B cell (primary cell): Measurements from ENCODE around the gene CORO2B. TPM values are rescaled to one million over a fixed set of nuclear protein-coding genes. Genes with fewer than 3 reads are reported as not detected.

ENCODE experiments used
- ATAC-seq: fragments of 200-7000 bp; cut with Tn5 transposase; one replicate; pipeline ENCODE4 v1.10.0; 2021; ENCODE audit warnings: low read depth, mild to moderate bottlenecking, moderate number of reproducible peaks, moderate library complexity
- CTCF ChIA-PET: fragments of 350-600 bp; sonication (Branson Sonifier 250); formaldehyde crosslinking; loops from one replicate; lab custom pipeline; 2021; ENCODE audit warnings: antibody characterized with exemption, inconsistent platforms; lab: Charles Lee
- POLR2A ChIA-PET: fragments of 350-600 bp; sonication (Branson Sonifier 250); formaldehyde crosslinking; loops from one replicate; lab custom pipeline; 2021; ENCODE audit warnings: antibody characterized with exemption; lab: Charles Lee
- DNase-seq: peaks from one replicate; pipeline ENCODE4 v3.0.0; 2013
- H2AFZ ChIP-seq: 2 replicates; pipeline ENCODE4 v1.6.1; 2012; ENCODE audit warnings: mild to moderate bottlenecking, low read depth, low read length; ENCODE audit not compliant: insufficient read depth, poor library complexity, severe bottlenecking
- H3K27ac ChIP-seq, 2 donors: 1 replicate in 1 of 2; 2 replicates in 1 of 2; pipeline ENCODE4 v1.5.1; 2012 to 2013; ENCODE audit warnings: low read length in 2 of 2, mild to moderate bottlenecking in 2 of 2, moderate library complexity in 1 of 2
- H3K27me3 ChIP-seq, 4 experiments: fragments of 200-600 bp in 1 of 4; sonication (generic) in 1 of 4; replicated peaks in 1 of 4; 1 replicate in 2 of 4; 2 replicates in 2 of 4; pipeline versions ENCODE4 v1.6.1 to v1.7.0; 2013 to 2016; ENCODE audit warnings: low read length in 3 of 4, mild to moderate bottlenecking in 2 of 4, mixed read lengths in 1 of 4, moderate library complexity in 1 of 4; ENCODE audit not compliant: insufficient read depth in 4 of 4, control insufficient read depth in 3 of 4; ENCODE audit errors: control extremely low read depth in 1 of 4
- H3K36me3 ChIP-seq, 2 experiments: replicated peaks in 1 of 2; 1 replicate in 1 of 2; 2 replicates in 1 of 2; pipeline versions ENCODE4 v1.6.1 to v1.7.1; 2013; ENCODE audit warnings: low read length in 1 of 2; ENCODE audit not compliant: insufficient read depth in 2 of 2, control insufficient read depth in 1 of 2; ENCODE audit errors: control extremely low read depth in 1 of 2, extremely low read depth in 1 of 2
- H3K4me1 ChIP-seq, 2 donors: fragments of 200-600 bp in 1 of 2; sonication (generic) in 1 of 2; 1 replicate in 1 of 2; 2 replicates in 1 of 2; pipeline versions ENCODE4 v1.5.1 to v1.6.1; 2013 to 2017; ENCODE audit warnings: low read length in 2 of 2; ENCODE audit not compliant: control insufficient read depth in 2 of 2, insufficient read depth in 2 of 2
- H3K4me2 ChIP-seq: replicated peaks from 2 replicates; pipeline ENCODE3; 2012; ENCODE audit warnings: mild to moderate bottlenecking, low read depth, low read length; ENCODE audit not compliant: poor library complexity, severe bottlenecking
- H3K4me3 ChIP-seq, 5 experiments: fragments of 200-600 bp in 1 of 5; sonication (generic) in 1 of 5; 1 replicate in 3 of 5; 2 replicates in 2 of 5; pipeline versions ENCODE4 v1.5.1 to v1.7.0; 2011 to 2016; ENCODE audit warnings: low read length in 4 of 5, mild to moderate bottlenecking in 4 of 5, low read depth in 2 of 5, control low read depth in 1 of 5, moderate library complexity in 1 of 5; ENCODE audit not compliant: insufficient read depth in 1 of 5; ENCODE audit errors: control extremely low read depth in 1 of 5, extremely low read depth in 1 of 5
- H3K79me2 ChIP-seq: fragments of 200-600 bp; sonication (generic); one replicate; pipeline ENCODE4 v1.6.0; 2016; ENCODE audit warnings: low read length; ENCODE audit not compliant: control insufficient read depth, insufficient read depth
- H3K9ac ChIP-seq: fragments of 200-600 bp; sonication (generic); 2 replicates; pipeline ENCODE4 v1.6.1; 2017; ENCODE audit warnings: mild to moderate bottlenecking, low read length, moderate library complexity
- H3K9me3 ChIP-seq, 3 donors: one replicate each; pipeline versions ENCODE4 v1.6.1 to v1.7.1; 2013; ENCODE audit warnings: low read length in 2 of 3; ENCODE audit not compliant: control insufficient read depth in 2 of 3, insufficient read depth in 1 of 3; ENCODE audit errors: control extremely low read depth in 1 of 3
- H4K20me1 ChIP-seq: 2 replicates; pipeline ENCODE4 v1.6.0; 2012; ENCODE audit warnings: mild to moderate bottlenecking, low read length; ENCODE audit not compliant: insufficient read depth, control insufficient read depth, poor library complexity, severe bottlenecking
- H3K27ac Mint-ChIP-seq: one replicate; pipeline ENCODE4 v1.8.0; 2021; ENCODE audit warnings: mixed read lengths
- H3K27me3 Mint-ChIP-seq: one replicate; pipeline ENCODE4 v1.8.0; 2021; ENCODE audit warnings: mixed read lengths
- H3K4me1 Mint-ChIP-seq: one replicate; pipeline ENCODE4 v1.8.0; 2021; ENCODE audit warnings: mixed read lengths
- H3K4me3 Mint-ChIP-seq: one replicate; pipeline ENCODE4 v1.8.0; 2021; ENCODE audit warnings: mixed read lengths
- H3K9me3 Mint-ChIP-seq: one replicate; pipeline ENCODE4 v1.8.0; 2022; ENCODE audit warnings: mixed read lengths; ENCODE audit not compliant: insufficient read depth
- CTCF ChIP-seq: fragments of 200-600 bp; IDR thresholded peaks from one replicate; pipeline ENCODE4 v1.8.0; 2022; ENCODE audit warnings: antibody characterized with exemption, mild to moderate bottlenecking
- EZH2 ChIP-seq: IDR thresholded peaks from 2 replicates; pipeline ENCODE4 v1.6.1; 2012; ENCODE audit warnings: borderline replicate concordance, low read depth, mild to moderate bottlenecking, moderate library complexity, low read length; ENCODE audit not compliant: insufficient read depth, poor library complexity, severe bottlenecking
- WGBS: methylation state at CpG from one replicate; pipeline ENCODE4 v1.1.5; 2013; ENCODE audit warnings: missing lambda C conversion rate; ENCODE audit not compliant: insufficient coverage; 5-methylcytosine and 5-hydroxymethylcytosine counted together
- intact Hi-C: fragments of 100-400 bp; cut with micrococcal nuclease; formaldehyde crosslinking; loops from one replicate; pipeline ENCODE4 v1.10.0; 2022
- polyA plus RNA-seq: library from polyadenylated mRNA; depleted of rRNA; stranded (reverse); fragments of >200 nt; gene quantifications from 2 replicates; pipeline ENCODE4 v1.2.3, GENCODE V29; 2012
- total RNA-seq, 2 donors: library from RNA; stranded (reverse); fragments of 120-200 nt in 1 of 2; gene quantifications; 1 replicate in 1 of 2; 2 replicates in 1 of 2; pipeline versions ENCODE4 v1.2.3 to v1.2.4, GENCODE V29; 2013 to 2022

CORO2B gene
- total and polyA plus RNA-seq, 2 donors (not counting 1 experiment from before 2014, with no cell fraction given) = 9.5 to 11.3 TPM

DNA sequence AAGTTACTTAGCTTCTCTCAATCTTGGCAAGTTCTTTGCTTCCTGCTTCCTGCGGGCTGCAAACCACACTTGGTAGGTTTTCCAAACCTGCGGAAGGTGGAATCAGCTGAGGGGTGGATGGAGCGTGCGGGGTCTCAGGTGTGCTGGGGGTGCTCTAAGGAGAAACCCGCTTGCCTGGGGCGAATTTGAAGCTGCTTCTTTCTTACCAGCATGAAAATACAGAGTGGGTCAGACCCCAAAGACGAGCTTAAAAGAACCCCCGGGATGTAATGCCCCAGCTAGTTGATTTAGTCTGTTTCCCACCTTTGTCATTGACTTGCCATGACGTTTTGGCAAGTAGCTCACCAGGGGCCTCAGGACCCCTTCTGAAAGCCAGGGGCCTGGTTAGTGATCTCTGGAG lies 28.8 kb upstream of the CORO2B start:
- Histone ChIP-seq H4K20me1 (no peaks in the 10 kb centered on the region), H3K27me3 (peaks cover 0 to 25% (median 12%) of the 10 kb centered on the region in 4 experiments), H3K27ac (no peak overlapping the region), H3K9me3 (no peaks in the 10 kb centered on the region), H3K4me1 (no peaks in the 10 kb centered on the region), H3K4me3 (no peak overlapping the region), H3K9ac (no peak overlapping the region), H3K79me2 (no peaks in the 10 kb centered on the region), H3K4me2 (no peak overlapping the region), H2AFZ (no peak overlapping the region), H3K36me3 (no peaks in the 10 kb centered on the region)
- H3K27me3 Mint-ChIP-seq = peaks cover 42% of the 10 kb centered on the region
- ATAC-seq (no peak), DNase-seq (no peak)
- TF ChIP-seq EZH2 (no peak), CTCF (no peak)
- H3K9me3 Mint-ChIP-seq = no peaks in the 10 kb centered on the region
- no peaks in the 10 kb centered on the region for H3K4me1 Mint-ChIP-seq
- 69% methylated on average over 6 of the region's 9 CpGs for WGBS
- intact Hi-C loops = loop anchor here (1.0 to 2.0 kb wide), 4 partner anchors 124 to 325 kb away; no protein-coding TSS in a partner anchor
- no peak overlapping the region for H3K27ac Mint-ChIP-seq
- no peak overlapping the region for H3K4me3 Mint-ChIP-seq
- ChIA-PET CTCF (interaction anchor here (0.6 to 14.0 kb wide), 30 partner anchors 9 to 377 kb away, joined by 3 to 409 read pairs (median 4); no protein-coding TSS in a partner anchor), POLR2A (no interaction called here)

GRCh38 chr15:68550498-68551295 lies 28.1 kb upstream of the CORO2B start:
- no peaks in the 10 kb centered on the region for H3K79me2 ChIP-seq
- 53% methylated on average over 14 of the region's 20 CpGs for WGBS
- no peaks in the 10 kb centered on the region for H3K9me3 Mint-ChIP-seq
- H3K9me3 ChIP-seq = no peaks in the 10 kb centered on the region
- ChIA-PET CTCF (interaction anchor here (0.6 to 14.0 kb wide), 31 partner anchors 9 to 377 kb away, joined by 3 to 409 read pairs (median 4); no protein-coding TSS in a partner anchor), POLR2A (no interaction called here)
- no peaks in the 10 kb centered on the region for H3K4me1 ChIP-seq
- peaks cover 46% of the 10 kb centered on the region for H3K27me3 Mint-ChIP-seq
- peak; percentile 58 for ATAC-seq
- no peaks in the 10 kb centered on the region for H3K4me1 Mint-ChIP-seq
- H3K27ac ChIP-seq = no peak overlapping the region
- no peak overlapping the region for H3K27ac Mint-ChIP-seq
- H3K36me3 ChIP-seq = no peaks in the 10 kb centered on the region
- no peak overlapping the region for H3K4me3 ChIP-seq
- TF ChIP-seq EZH2 (no peak), CTCF (peak; percentile 92)
- DNase-seq = peak; percentile 80
- peaks cover 0 to 25% (median 12%) of the 10 kb centered on the region in 4 experiments for H3K27me3 ChIP-seq
- intact Hi-C loops = loop anchor here (1.0 to 2.0 kb wide), 4 partner anchors 124 to 325 kb away; no protein-coding TSS in a partner anchor
- H3K4me3 Mint-ChIP-seq = no peak overlapping the region
- H3K4me2 ChIP-seq = no peak overlapping the region
- no peaks in the 10 kb centered on the region for H4K20me1 ChIP-seq
- H2AFZ ChIP-seq = no peak overlapping the region
- no peak overlapping the region for H3K9ac ChIP-seq
